ENCODE results near the gene PRPF19. TPM values are rescaled to one million over a fixed set of nuclear protein-coding genes. Genes with fewer than 3 reads are reported as not detected.

The PRPF19 gene
- 79.7 and 97.3 TPM in 2 replicates for total RNA-seq (2014; rRNA removed)
- polyA plus RNA-seq (2012) = 66.6 TPM

- peak; percentile 95 for DNase-seq (ENCODE audit: low read depth)
Observed at GRCh38 chr11:60906132-60906972, at the start of gene PRPF19. TSS of gene PRPF19 (minus strand) at chr11:60906585. CDS start at chr11:60906382, 203 bp downstream.

GRCh38 chr11:60955571-60955970 lies 49.2 kb upstream of the PRPF19 start:
- no peak for DNase-seq (ENCODE audit: low read depth)

GRCh38 chr11:60954421-60954820 lies 48.0 kb upstream of the PRPF19 start:
- DNase-seq (ENCODE audit: low read depth) = no peak

GRCh38 chr11:60953781-60954180 lies 47.4 kb upstream of the PRPF19 start:
- DNase-seq (ENCODE audit: low read depth) = no peak

GRCh38 chr11:60952742-60953170 lies 46.4 kb upstream of the PRPF19 start:
- DNase-seq (ENCODE audit: low read depth) = peak; percentile 31

GRCh38 chr11:60951904-60952741 lies 45.7 kb upstream of the PRPF19 start, which contains the start of gene SLC15A3:
TSS of gene SLC15A3 (minus strand) at chr11:60952176. CDS start at chr11:60951551, 625 bp downstream.
- DNase-seq (ENCODE audit: low read depth) = peak; percentile 52

GRCh38 chr11:60951606-60951903 lies 45.2 kb upstream of the PRPF19 start:
- no peak for DNase-seq (ENCODE audit: low read depth)

GRCh38 chr11:60950933-60951605 lies 44.7 kb upstream of the PRPF19 start:
- no peak for DNase-seq (ENCODE audit: low read depth)

GRCh38 chr11:60950024-60950423 lies 43.6 kb upstream of the PRPF19 start:
- no peak for DNase-seq (ENCODE audit: low read depth)

DNA sequence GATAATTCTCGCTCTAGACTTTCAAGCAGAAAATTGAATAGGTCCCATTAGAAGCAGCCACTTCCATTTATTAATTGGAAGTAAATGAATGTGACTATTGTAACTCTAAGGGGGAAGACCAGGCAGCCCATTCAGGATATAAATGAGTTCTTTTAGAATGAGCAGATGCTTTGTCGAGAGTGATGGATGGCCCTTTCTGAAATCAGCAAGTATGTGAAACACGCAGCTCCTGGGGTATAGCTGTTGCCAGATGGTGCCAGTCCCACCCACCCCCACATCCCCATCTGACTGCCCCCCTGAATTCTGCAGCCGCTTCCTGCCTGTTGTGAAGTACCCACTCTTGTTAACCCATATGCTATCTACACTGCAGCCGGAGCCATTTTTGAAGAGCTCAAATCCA lies 41.9 kb upstream of the PRPF19 start:
- DNase-seq (ENCODE audit: low read depth) = no peak

DNA sequence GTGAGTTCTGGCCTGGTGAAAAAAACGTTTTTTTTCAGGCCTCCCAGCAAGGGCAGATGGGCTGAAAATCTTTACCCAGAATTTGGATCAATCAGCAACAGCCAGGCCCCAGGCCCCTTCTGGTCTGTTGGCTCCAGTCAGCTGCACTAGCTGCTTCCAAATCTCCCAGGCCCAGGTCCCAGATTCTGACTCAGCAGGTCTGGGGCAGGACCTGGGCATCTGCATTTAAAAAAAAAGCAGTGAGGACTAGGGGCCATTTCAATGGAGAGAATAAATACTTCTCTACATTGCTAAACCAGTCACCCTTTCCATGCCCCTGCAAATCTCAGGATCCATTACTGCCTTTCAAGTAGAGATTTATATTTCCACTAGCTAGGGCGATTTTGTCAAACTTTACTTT lies 41.3 kb upstream of the PRPF19 start:
- DNase-seq (ENCODE audit: low read depth) = no peak

DNA sequence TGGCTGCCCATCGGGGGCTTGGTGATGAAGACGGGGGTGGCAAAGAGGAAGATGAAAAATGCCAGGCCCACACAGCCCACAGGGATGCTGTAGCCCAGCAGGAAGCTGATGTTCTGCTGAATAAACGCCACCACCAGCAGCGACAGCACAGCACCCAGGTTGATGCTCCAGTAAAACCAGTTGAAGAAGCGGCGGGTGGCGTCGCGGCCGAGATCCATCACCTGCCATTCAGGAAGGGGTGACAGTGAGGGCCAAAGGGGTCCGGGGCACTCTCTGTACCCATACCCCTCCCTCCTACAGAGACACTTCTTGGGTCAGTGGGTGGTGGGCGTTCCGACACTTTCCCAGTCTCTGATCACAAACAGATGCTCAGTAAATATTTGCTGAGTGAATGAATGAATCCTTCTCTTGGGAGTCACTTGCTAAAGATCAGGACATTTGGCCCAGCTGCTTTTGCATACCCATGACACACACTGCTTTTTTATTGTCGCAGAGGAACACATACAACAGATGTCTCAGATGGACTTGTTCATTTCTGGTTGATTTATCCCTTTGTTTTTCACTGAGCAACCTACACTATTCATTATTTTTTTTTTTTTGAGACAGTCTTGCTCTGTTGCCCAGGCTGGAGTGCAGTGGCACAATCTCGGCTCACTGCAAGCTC lies 40.3 kb upstream of the PRPF19 start:
- DNase-seq (ENCODE audit: low read depth) = no peak

DNA sequence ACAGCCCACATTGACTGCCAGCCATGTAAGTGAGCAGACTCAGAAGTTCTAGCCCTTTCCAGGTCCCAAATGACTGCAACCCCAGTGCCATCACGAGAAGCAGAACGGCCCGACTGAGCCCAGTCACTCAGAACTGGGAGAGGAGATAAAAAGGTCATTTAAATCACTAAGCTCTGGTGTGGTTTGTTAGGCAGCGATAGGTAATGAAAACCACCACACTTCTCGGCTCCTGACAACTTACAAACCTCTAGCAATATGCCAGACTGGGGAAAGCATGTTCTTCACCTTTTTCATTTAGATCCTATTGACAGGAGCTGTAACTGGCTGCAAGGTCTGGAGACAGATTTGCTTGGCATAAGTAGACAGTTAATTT lies 38.9 kb upstream of the PRPF19 start:
- no peak for DNase-seq (ENCODE audit: low read depth)

GRCh38 chr11:60944490-60945294 lies 38.3 kb upstream of the PRPF19 start:
- DNase-seq (ENCODE audit: low read depth) = no peak

- DNase-seq (ENCODE audit: low read depth) = no peak
Observed at GRCh38 chr11:60942970-60943565, 36.7 kb upstream of the PRPF19 start.

DNA sequence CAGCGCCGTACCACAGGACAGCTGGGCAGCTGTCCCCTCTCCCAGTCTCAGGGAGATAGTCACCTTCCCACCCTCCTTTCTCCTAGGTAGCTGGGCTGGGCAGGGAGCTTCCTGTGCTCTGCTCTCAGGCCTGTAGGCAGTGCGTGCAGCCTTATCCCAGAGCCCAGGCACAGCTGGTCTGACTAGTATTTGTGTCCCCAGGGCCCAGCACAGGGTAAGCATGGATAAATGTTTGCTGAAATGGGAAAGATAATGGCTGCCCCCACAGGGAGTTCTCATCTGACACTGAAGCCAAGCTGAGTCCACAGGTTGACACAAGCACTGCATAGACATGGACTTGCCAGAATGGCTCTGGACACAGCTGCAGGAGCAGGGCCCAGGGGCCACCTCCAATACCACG lies 35.8 kb upstream of the PRPF19 start:
- no peak for DNase-seq (ENCODE audit: low read depth)

- DNase-seq (ENCODE audit: low read depth) = no peak
Observed at GRCh38 chr11:60941371-60942119, 35.2 kb upstream of the PRPF19 start.

- no peak for DNase-seq (ENCODE audit: low read depth)
Observed at GRCh38 chr11:60939855-60940254, 33.5 kb upstream of the PRPF19 start.

DNA sequence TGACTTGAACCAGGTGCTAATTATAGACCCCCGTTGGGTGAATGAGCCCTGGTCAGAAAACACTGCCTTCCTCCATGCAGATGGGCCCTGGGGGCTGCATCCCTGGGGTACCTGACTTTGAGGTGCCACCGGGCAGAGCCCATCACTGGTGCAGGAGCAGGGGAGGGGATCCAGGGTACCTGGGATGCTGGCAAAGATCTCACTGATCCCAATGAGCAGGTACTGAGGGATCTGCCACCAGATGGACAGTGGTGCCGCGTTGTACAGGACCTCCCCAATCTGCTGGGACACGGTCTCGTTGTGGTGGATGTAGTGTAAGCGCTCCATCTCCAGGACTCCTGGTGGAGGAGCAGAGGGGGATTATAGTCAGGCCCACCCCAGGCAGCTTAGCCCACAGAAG lies 32.9 kb upstream of the PRPF19 start:
- DNase-seq (ENCODE audit: low read depth) = no peak

GRCh38 chr11:60938500-60938899 lies 32.1 kb upstream of the PRPF19 start:
- DNase-seq (ENCODE audit: low read depth) = no peak
